H1 (cell line): Measurements from ENCODE around the gene TRAF3. TPM values are rescaled to one million over a fixed set of nuclear protein-coding genes. Genes with fewer than 3 reads are reported as not detected.
A peak's percentile ranks its signal among the peaks of the same experiment; 100 is the strongest.

Experiments
- CTCF ChIA-PET: fragments of 300-600 bp; sonication (Branson Sonifier 250); formaldehyde crosslinking; loops from one replicate; lab custom pipeline; 2021; ENCODE audit not compliant: partially characterized antibody; lab: Charles Lee
- POLR2A ChIA-PET: fragments of 300-600 bp; sonication (Branson Sonifier 250); formaldehyde crosslinking; loops from one replicate; lab custom pipeline; 2021; ENCODE audit warnings: inconsistent platforms; ENCODE audit not compliant: partially characterized antibody; lab: Charles Lee
- DNase-seq, 2 experiments: peaks; one replicate each; pipeline versions ENCODE4 v3.0.0 to v3.0.0-alpha.2; 2010 to 2022; ENCODE audit warnings: low spot score in 2 of 2, low read depth in 1 of 2, mixed read lengths in 1 of 2
- FAIRE-seq: peaks from 2 replicates; lab custom pipeline; 2011; peaks lifted over from hg19 to GRCh38; lab: Jason Lieb, UNC
- H2AFZ ChIP-seq: 2 replicates; pipeline ENCODE4 v1.8.1; 2012; ENCODE audit warnings: low read length, inconsistent platforms
- H2AK5ac ChIP-seq: 2 replicates; pipeline ENCODE4 v1.6.1; 2013; ENCODE audit warnings: low read depth, low read length
- H2BK120ac ChIP-seq: replicated peaks from 2 replicates; pipeline ENCODE3; 2013; ENCODE audit warnings: low read depth, low read length, inconsistent platforms
- H2BK12ac ChIP-seq: 2 replicates; pipeline ENCODE4 v1.6.1; 2013; ENCODE audit warnings: low read depth, low read length
- H2BK15ac ChIP-seq: 2 replicates; pipeline ENCODE4 v1.6.1; 2013; ENCODE audit warnings: low read length
- H2BK20ac ChIP-seq: 2 replicates; pipeline ENCODE4 v1.6.1; 2013; ENCODE audit warnings: low read length
- H2BK5ac ChIP-seq: 2 replicates; pipeline ENCODE4 v1.6.1; 2013; ENCODE audit warnings: low read depth, low read length
- H3K14ac ChIP-seq: 2 replicates; pipeline ENCODE4 v1.6.1; 2013; ENCODE audit warnings: inconsistent platforms; ENCODE audit not compliant: insufficient read length
- H3K18ac ChIP-seq: 2 replicates; pipeline ENCODE4 v1.6.1; 2013; ENCODE audit warnings: low read length; ENCODE audit errors: extremely low read depth
- H3K23ac ChIP-seq: 2 replicates; pipeline ENCODE4 v1.6.1; 2013; ENCODE audit warnings: inconsistent platforms; ENCODE audit not compliant: insufficient read length
- H3K23me2 ChIP-seq: 2 replicates; pipeline ENCODE4 v1.6.1; 2013; ENCODE audit warnings: low read depth, low read length
- H3K27ac ChIP-seq: 2 replicates; pipeline ENCODE4 v1.6.1; 2011; ENCODE audit warnings: low read depth, low read length, inconsistent platforms
- H3K27me3 ChIP-seq, 4 experiments: replicated peaks in 1 of 4; 1 replicate in 1 of 4; 2 replicates in 3 of 4; pipeline versions ENCODE4 v1.6.1 to v1.8.1; 2011 to 2013; ENCODE audit warnings: low read length in 3 of 4, mild to moderate bottlenecking in 3 of 4, inconsistent platforms in 2 of 4, mixed read lengths in 2 of 4, moderate library complexity in 1 of 4; ENCODE audit not compliant: control insufficient read depth in 3 of 4, insufficient read depth in 3 of 4; ENCODE audit errors: extremely low read depth in 1 of 4
- H3K36me3 ChIP-seq, 4 experiments: 2 replicates each; pipeline versions ENCODE4 v1.6.1 to v1.8.1; 2011 to 2013; ENCODE audit warnings: mild to moderate bottlenecking in 4 of 4, low read length in 3 of 4, moderate library complexity in 2 of 4, control low read depth in 1 of 4, inconsistent platforms in 1 of 4; ENCODE audit not compliant: insufficient read depth in 4 of 4, control insufficient read depth in 2 of 4
- H3K4ac ChIP-seq: replicated peaks from 2 replicates; pipeline ENCODE3; 2013; ENCODE audit warnings: low read length, low read depth, mixed read lengths, inconsistent platforms; ENCODE audit not compliant: insufficient read length
- H3K4me1 ChIP-seq, 4 experiments: replicated peaks in 1 of 4; 1 replicate in 1 of 4; 2 replicates in 3 of 4; pipeline versions ENCODE4 v1.6.1 to v1.8.1; 2011 to 2013; ENCODE audit warnings: low read length in 3 of 4, inconsistent platforms in 2 of 4, mixed read lengths in 1 of 4; ENCODE audit not compliant: insufficient read depth in 4 of 4, control insufficient read depth in 3 of 4
- H3K4me2 ChIP-seq, 2 experiments: 2 replicates each; pipeline versions ENCODE4 v1.6.1 to v1.8.1; 2011 to 2013; ENCODE audit warnings: low read depth in 2 of 2, low read length in 2 of 2, control low read depth in 1 of 2, inconsistent platforms in 1 of 2, mild to moderate bottlenecking in 1 of 2; ENCODE audit not compliant: insufficient read depth in 1 of 2
- H3K4me3 ChIP-seq, 4 experiments: fragments of 200-600, 300-600 bp in 1 of 4; sonication (generic), shearing (Covaris generic), sonication (Bioruptor Twin) in 1 of 4; 2 replicates each; pipeline versions ENCODE4 v1.5.1 to v1.8.1; 2011 to 2016; ENCODE audit warnings: low read length in 4 of 4, low read depth in 3 of 4, control low read depth in 2 of 4, inconsistent platforms in 2 of 4, mild to moderate bottlenecking in 2 of 4, mixed read lengths in 1 of 4, moderate library complexity in 1 of 4; ENCODE audit not compliant: insufficient read depth in 2 of 4; ENCODE audit errors: extremely low read depth in 1 of 4
- H3K56ac ChIP-seq: replicated peaks from 2 replicates; pipeline ENCODE3; 2013; ENCODE audit warnings: low read depth, mild to moderate bottlenecking, mixed read lengths, low read length, inconsistent platforms; ENCODE audit not compliant: insufficient read length
- H3K79me1 ChIP-seq: 2 replicates; pipeline ENCODE4 v1.6.1; 2013; ENCODE audit warnings: low read depth, low read length, control low read depth
- H3K79me2 ChIP-seq, 2 experiments: 2 replicates each; pipeline versions ENCODE4 v1.6.1 to v1.8.1; 2012 to 2013; ENCODE audit warnings: low read length in 2 of 2, mild to moderate bottlenecking in 2 of 2, inconsistent platforms in 1 of 2; ENCODE audit not compliant: insufficient read depth in 2 of 2, control insufficient read depth in 1 of 2
- H3K9ac ChIP-seq, 4 experiments: replicated peaks in 1 of 4; 1 replicate in 1 of 4; 2 replicates in 3 of 4; pipeline versions ENCODE4 v1.6.1 to v1.8.1; 2011 to 2013; ENCODE audit warnings: low read depth in 3 of 4, low read length in 3 of 4, control low read depth in 2 of 4, mild to moderate bottlenecking in 2 of 4, moderate library complexity in 2 of 4, inconsistent platforms in 1 of 4; ENCODE audit errors: extremely low read depth in 1 of 4
- H3K9me3 ChIP-seq, 2 experiments: 2 replicates each; pipeline versions ENCODE4 v1.6.1 to v1.8.1; 2012 to 2013; ENCODE audit warnings: mild to moderate bottlenecking in 2 of 2, moderate library complexity in 2 of 2, control low read depth in 1 of 2, inconsistent platforms in 1 of 2, low read depth in 1 of 2, low read length in 1 of 2, mixed read lengths in 1 of 2; ENCODE audit not compliant: insufficient read depth in 2 of 2
- H4K20me1 ChIP-seq, 2 experiments: replicated peaks in 1 of 2; 2 replicates each; pipeline versions ENCODE3 to v1.8.1; 2011 to 2013; ENCODE audit warnings: inconsistent platforms in 2 of 2, low read length in 2 of 2, mild to moderate bottlenecking in 1 of 2; ENCODE audit not compliant: insufficient read depth in 2 of 2, control insufficient read depth in 1 of 2
- H4K5ac ChIP-seq: 2 replicates; pipeline ENCODE4 v1.6.1; 2013; ENCODE audit warnings: low read length, low read depth, mixed read lengths, inconsistent platforms; ENCODE audit not compliant: insufficient read length
- H4K8ac ChIP-seq: 2 replicates; pipeline ENCODE4 v1.8.0; 2013; ENCODE audit warnings: mild to moderate bottlenecking, moderate library complexity, low read length, inconsistent platforms; ENCODE audit not compliant: insufficient read depth; ENCODE audit errors: extremely low read depth
- H4K91ac ChIP-seq: replicated peaks from 2 replicates; pipeline ENCODE3; 2013; ENCODE audit warnings: low read length, mixed read lengths, inconsistent platforms; ENCODE audit not compliant: insufficient read length
- BRCA1 ChIP-seq: IDR thresholded peaks from 2 replicates; pipeline ENCODE4 v1.6.1; 2012; ENCODE audit warnings: low read depth, low read length, improper control_type of control experiment
- CHD1 ChIP-seq: IDR thresholded peaks from 2 replicates; pipeline ENCODE4 v1.6.1; 2012; ENCODE audit warnings: low read depth, low read length, improper control_type of control experiment
- FOSL1 ChIP-seq: IDR thresholded peaks from 2 replicates; pipeline ENCODE4 v1.6.1; 2011; ENCODE audit warnings: mild to moderate bottlenecking, low read depth, low read length, moderate library complexity; ENCODE audit not compliant: insufficient read depth
- GTF2F1 ChIP-seq: IDR thresholded peaks from 2 replicates; pipeline ENCODE4 v1.6.1; 2012; ENCODE audit warnings: low read depth, low read length, improper control_type of control experiment, borderline replicate concordance
- MAFK ChIP-seq: IDR thresholded peaks from 2 replicates; pipeline ENCODE4 v1.6.1; 2012; ENCODE audit warnings: low read depth, mild to moderate bottlenecking, improper control_type of control experiment, low read length
- SAP30 ChIP-seq: fragments of 300-600 bp; sonication (generic); IDR thresholded peaks from 2 replicates; pipeline ENCODE4 v1.7.1; 2012; ENCODE audit warnings: low read length, moderate library complexity, mild to moderate bottlenecking, inconsistent platforms; ENCODE audit not compliant: insufficient read depth, insufficient replicate concordance
- TBP ChIP-seq: IDR thresholded peaks from 2 replicates; pipeline ENCODE4 v1.6.1; 2011; ENCODE audit warnings: low read depth, low read length, improper control_type of control experiment
- ZNF274 ChIP-seq: IDR thresholded peaks from 2 replicates; pipeline ENCODE4 v1.7.0; 2012; ENCODE audit warnings: low read length, borderline replicate concordance; ENCODE audit errors: extremely low read depth
- WGBS, 2 experiments: shearing (Covaris generic) in 1 of 2; methylation state at CpG; one replicate each; pipeline versions ENCODE4 v1.1.6 to v1.1.7; 2013 to 2015; ENCODE audit warnings: low lambda C conversion rate in 2 of 2, mixed read lengths in 2 of 2, inconsistent platforms in 1 of 2, low coverage in 1 of 2, missing lambda C conversion rate in 1 of 2; ENCODE audit not compliant: insufficient replicate concordance in 2 of 2, insufficient coverage in 1 of 2, insufficient read length in 1 of 2; ENCODE audit errors: extremely low coverage in 1 of 2, missing lambda C conversion rate in 1 of 2; 5-methylcytosine and 5-hydroxymethylcytosine counted together
- polyA plus RNA-seq, 7 experiments: library from polyadenylated mRNA; depleted of rRNA in 3 of 7; stranded (reverse) in 5 of 7; unstranded in 2 of 7; fragments of >200 nt in 5 of 7; fragments of 200-250 nt in 2 of 7; gene quantifications; 1 replicate in 5 of 7; 2 replicates in 1 of 7; 4 replicates in 1 of 7; pipeline versions ENCODE4 v1.2.1 to v1.2.3, GENCODE V29; 2011 to 2013; ENCODE audit warnings: missing spikeins in 2 of 7, mixed read lengths in 2 of 7
- total RNA-seq: library from RNA; stranded (reverse); fragmentation: NEBNext Ultra II Directional; extraction: Animal tissue kit (Norgen Biotek cat#: 25700); gene quantifications from 2 replicates; pipeline ENCODE4 v1.2.1, GENCODE V29; 2021
- TF ChIP-seq, protein P1 (sequence below), 3 experiments: IDR thresholded peaks; 1 replicate in 2 of 3; 2 replicates in 1 of 3; pipeline versions ENCODE4 v1.5.1 to v1.6.1; 2011; ENCODE audit warnings: low read length in 3 of 3, mild to moderate bottlenecking in 3 of 3, inconsistent platforms in 2 of 3, low read depth in 1 of 3, moderate library complexity in 1 of 3; ENCODE audit not compliant: insufficient read depth in 1 of 3; ENCODE audit errors: control extremely low read depth in 1 of 3

The TRAF3 gene
- total and polyA plus RNA-seq, 2 of the 8 experiments (the other 6 are each of a cell fraction or from before 2014, with no cell fraction given) = 5.8 to 12.1 TPM

DNA sequence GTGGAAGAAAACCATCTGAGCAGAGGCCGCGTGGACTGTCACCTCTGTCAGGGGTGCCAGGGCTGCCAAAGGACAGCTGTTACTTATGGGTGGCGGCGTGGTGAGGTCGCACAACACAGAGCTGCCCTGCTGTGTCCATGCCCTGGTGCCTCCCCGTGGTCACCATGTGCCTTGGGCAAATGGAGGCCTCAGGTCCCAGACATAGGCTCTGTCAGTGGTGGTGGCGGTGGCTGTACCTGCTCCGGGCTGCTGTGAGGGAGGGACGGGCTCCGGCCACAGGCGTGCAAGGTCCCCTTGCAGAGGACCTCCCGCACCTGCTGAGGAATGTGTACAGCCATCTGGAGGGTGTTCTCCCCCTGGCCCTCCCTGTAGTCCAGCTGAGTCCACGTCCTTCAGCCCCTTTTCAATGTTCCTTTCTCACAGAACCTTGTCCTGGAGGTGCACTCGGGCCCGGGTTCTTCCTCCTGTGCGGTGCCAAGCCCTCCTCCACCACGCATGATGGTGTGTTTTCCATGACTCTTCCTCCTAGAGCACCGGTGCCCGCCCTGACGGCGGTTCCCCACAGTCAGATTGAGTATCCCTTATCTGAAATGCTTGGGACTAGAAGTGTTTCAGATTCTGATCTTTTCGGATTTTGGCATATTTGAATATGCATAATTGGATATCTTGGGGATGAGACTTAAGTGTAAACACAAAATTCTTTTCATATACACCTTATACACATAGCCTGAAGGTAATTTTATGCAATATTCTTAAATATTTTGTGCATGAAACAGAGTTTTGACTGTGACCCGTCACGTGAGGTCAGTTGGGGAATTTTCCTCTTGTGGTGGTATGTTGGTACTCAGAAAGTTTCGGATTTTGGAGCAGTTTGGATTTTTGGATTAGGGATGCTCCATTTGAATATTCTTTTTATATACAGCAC lies 49.8 kb downstream of the TRAF3 start:
- Histone ChIP-seq H3K9ac (no peak overlapping the region), H3K27me3 (no peaks in the 10 kb centered on the region), H3K18ac (no peak overlapping the region), H3K79me2 (peaks cover 0 to 8% of the 10 kb centered on the region in 2 experiments; a peak in 2 of 4 replicates), H2BK12ac (peak overlapping the region; percentile 33; the same call in 1 of the 2 replicates), H3K36me3 (no peaks in the 10 kb centered on the region), H3K4me1 (peaks cover 7 to 19% (median 16%) of the 10 kb centered on the region in 4 experiments), H3K27ac (no peak overlapping the region), H2BK20ac (no peak overlapping the region), H3K14ac (no peak overlapping the region), H3K23ac (no peak overlapping the region), H2BK15ac (no peak overlapping the region), H4K5ac (no peak overlapping the region), H3K9me3 (no peaks in the 10 kb centered on the region), H2BK5ac (peak overlapping the region; percentile 54; the same call in 1 of the 2 replicates), H3K79me1 (0 out of 2 replicates have a peak, but pooled peaks cover 3% of the 10 kb centered on the region), H2AK5ac (0 out of 2 replicates have a peak overlapping the region, but pooled peaks have one; percentile 18), H3K23me2 (no peaks in the 10 kb centered on the region), H3K4me2 (no peak overlapping the region), H4K8ac (peak overlapping the region; percentile 11; the same call in 1 of the 2 replicates), H3K4ac (no peak overlapping the region), H4K91ac (peak overlapping the region; percentile 39), H2BK120ac (no peak overlapping the region), H4K20me1 (no peaks in the 10 kb centered on the region), H3K56ac (no peak overlapping the region), H3K4me3 (no peak overlapping the region), H2AFZ (no peak overlapping the region)
- DNase-seq (no peak), FAIRE-seq (no peak)
- ChIA-PET POLR2A (no interaction called here), CTCF (no interaction called here)
- WGBS, 2 experiments = 91% methylated on average over 23 of the region's 25 CpGs; no CpG with 5 or more reads in 1 of the 2 experiments
- TF ChIP-seq ZNF274 (no peak), CHD1 (no peak), BRCA1 (no peak), MAFK (no peak), GTF2F1 (no peak), SAP30 (no peak), FOSL1 (no peak), TBP (no peak)
- TF ChIP-seq, protein P1, sequence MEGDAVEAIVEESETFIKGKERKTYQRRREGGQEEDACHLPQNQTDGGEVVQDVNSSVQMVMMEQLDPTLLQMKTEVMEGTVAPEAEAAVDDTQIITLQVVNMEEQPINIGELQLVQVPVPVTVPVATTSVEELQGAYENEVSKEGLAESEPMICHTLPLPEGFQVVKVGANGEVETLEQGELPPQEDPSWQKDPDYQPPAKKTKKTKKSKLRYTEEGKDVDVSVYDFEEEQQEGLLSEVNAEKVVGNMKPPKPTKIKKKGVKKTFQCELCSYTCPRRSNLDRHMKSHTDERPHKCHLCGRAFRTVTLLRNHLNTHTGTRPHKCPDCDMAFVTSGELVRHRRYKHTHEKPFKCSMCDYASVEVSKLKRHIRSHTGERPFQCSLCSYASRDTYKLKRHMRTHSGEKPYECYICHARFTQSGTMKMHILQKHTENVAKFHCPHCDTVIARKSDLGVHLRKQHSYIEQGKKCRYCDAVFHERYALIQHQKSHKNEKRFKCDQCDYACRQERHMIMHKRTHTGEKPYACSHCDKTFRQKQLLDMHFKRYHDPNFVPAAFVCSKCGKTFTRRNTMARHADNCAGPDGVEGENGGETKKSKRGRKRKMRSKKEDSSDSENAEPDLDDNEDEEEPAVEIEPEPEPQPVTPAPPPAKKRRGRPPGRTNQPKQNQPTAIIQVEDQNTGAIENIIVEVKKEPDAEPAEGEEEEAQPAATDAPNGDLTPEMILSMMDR (IDR thresholded peaks at IDR 0.05; ENCODE audit: control extremely low read depth in 1 of 3, insufficient read depth in 1 of 3, low read depth in 1 of 3, low read length in 3 of 3) = no peak
